ENCODE measurements around the gene EPHB2.

DNA sequence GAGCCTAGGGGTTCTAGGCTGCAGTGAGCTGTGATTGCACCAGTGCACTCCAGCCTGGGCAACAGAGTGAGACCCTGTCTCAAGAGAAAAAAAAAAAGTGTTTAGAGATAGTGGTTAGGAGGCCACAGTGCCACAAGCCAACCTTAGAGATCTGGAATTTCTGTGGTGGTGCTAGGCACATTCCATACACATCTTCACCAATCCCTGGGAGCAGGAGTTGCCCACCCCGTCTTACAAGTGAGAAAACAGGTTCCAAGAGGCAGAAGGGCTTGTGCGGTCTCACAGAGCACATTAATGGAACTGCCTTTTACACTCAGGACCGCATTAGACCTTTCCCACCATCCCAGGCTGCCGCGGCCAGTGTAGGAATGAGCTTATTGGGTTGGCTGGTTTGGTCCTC lies 93.2 kb downstream of the EPHB2 start:
- TF ChIP-seq, protein P1, sequence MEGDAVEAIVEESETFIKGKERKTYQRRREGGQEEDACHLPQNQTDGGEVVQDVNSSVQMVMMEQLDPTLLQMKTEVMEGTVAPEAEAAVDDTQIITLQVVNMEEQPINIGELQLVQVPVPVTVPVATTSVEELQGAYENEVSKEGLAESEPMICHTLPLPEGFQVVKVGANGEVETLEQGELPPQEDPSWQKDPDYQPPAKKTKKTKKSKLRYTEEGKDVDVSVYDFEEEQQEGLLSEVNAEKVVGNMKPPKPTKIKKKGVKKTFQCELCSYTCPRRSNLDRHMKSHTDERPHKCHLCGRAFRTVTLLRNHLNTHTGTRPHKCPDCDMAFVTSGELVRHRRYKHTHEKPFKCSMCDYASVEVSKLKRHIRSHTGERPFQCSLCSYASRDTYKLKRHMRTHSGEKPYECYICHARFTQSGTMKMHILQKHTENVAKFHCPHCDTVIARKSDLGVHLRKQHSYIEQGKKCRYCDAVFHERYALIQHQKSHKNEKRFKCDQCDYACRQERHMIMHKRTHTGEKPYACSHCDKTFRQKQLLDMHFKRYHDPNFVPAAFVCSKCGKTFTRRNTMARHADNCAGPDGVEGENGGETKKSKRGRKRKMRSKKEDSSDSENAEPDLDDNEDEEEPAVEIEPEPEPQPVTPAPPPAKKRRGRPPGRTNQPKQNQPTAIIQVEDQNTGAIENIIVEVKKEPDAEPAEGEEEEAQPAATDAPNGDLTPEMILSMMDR (conservative IDR thresholded peaks at IDR 0.05; ENCODE audit: low read length): no peak
- no peak for TF ChIP-seq EZH2phosphoT487 (IDR thresholded peaks at IDR 0.05; ENCODE audit: borderline replicate concordance, low read depth, low read length)
